ENCODE results near the gene AHSG.

- no peak for TF ChIP-seq POLR2A (IDR thresholded peaks at IDR 0.05; ENCODE audit: low read length)
- no peak for TF ChIP-seq GATA1 (IDR thresholded peaks at IDR 0.05; ENCODE audit: low read depth, low read length)
Measured at GRCh38 chr3:186625600-186626042, 12.8 kb downstream of the AHSG start.
